Measurements from ENCODE around the gene LUC7L2.

LUC7L2 gene

DNA sequence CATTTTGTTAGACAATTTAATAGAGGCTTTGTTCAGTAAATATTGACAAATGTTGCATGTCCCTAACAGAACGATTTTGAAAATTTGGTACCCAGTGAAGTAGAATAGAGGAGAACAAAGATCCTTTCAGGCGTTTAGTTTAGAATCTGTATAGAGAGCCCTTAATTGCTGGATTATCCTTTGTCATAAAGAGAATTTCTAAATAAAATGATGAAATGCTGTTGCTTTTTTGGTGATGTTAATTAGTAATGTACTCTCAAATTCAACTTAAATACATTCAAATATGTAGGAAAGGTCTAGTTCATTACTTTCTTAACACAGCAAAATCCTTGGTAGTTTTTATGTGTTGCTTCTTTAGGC lies 1.2 kb downstream of the LUC7L2 start:
- Histone ChIP-seq H3K27ac (peak overlapping the region; percentile 21; the same call in 1 of the 2 replicates), H3K9ac (ENCODE audit: insufficient read length) (peak overlapping the region; percentile 90), H3K9me3 (ENCODE audit: low read depth, low read length) (no peaks in the 10 kb centered on the region), H3K4me3 (peak overlapping the region; percentile 99), H3K36me3 (ENCODE audit: insufficient read depth, low read length) (peaks cover 33% of the 10 kb centered on the region)
- TF ChIP-seq EZH2 (IDR thresholded peaks at IDR 0.05) (no peak), POLR2AphosphoS5 (IDR thresholded peaks at IDR 0.05; ENCODE audit: borderline replicate concordance, low read depth, low read length) (no peak), FOXP2 (optimal IDR thresholded peaks at IDR 0.05; ENCODE audit: control extremely low read depth, extremely low read length, insufficient read depth) (no peak)
- no peak for DNase-seq (ENCODE audit: low read depth, low spot score)

DNA sequence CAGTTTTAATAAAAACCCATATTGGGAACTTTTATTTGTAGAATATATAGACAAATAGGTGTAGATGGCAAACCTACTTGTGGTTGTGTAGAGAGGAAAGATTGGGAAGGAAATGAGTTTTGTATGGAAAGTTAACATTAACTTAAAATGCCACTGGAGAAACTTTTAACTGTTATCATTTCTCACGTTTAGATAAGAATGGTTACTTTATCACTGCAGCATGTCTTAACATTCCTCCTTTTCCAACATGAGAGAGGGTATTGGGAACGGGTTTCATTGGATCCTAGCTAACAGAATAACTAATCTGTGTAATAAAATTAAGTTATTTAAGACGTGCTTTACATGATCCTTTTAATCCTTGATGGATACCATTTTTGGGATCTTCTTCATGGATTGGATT lies 1.8 kb downstream of the LUC7L2 start:
- DNase-seq (ENCODE audit: low read depth, low spot score): no peak
- TF ChIP-seq POLR2AphosphoS5 (IDR thresholded peaks at IDR 0.05; ENCODE audit: borderline replicate concordance, low read depth, low read length) (no peak), FOXP2 (optimal IDR thresholded peaks at IDR 0.05; ENCODE audit: control extremely low read depth, extremely low read length, insufficient read depth) (no peak), EZH2 (IDR thresholded peaks at IDR 0.05) (no peak)
- H3K36me3 ChIP-seq (ENCODE audit: insufficient read depth, low read length): peaks cover 37% of the 10 kb centered on the region
- no peaks in the 10 kb centered on the region for H3K9me3 ChIP-seq (ENCODE audit: low read depth, low read length)
- no peak overlapping the region for H3K27ac ChIP-seq
- peak overlapping the region; percentile 99 for H3K4me3 ChIP-seq
- H3K9ac ChIP-seq (ENCODE audit: insufficient read length): peak overlapping the region; percentile 90

DNA sequence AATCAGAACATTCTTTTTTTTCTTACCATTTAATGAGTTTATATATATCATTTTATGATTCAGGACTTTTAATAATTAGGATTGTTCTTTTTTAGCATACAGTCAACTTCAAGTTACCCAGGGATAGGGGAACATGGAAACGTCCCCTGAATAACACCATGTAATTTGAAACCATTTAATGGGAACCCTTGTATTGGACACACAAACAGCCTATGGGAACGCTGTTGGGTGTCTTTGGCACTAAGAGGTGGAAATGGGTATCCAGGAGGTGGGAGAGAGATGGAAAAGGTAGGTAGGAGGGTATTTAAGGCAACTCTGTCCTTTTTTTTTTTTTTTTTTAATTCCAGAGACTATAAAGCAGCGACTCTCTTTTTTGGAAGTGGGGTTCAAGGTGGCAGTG lies 2.6 kb downstream of the LUC7L2 start:
- H3K9me3 ChIP-seq (ENCODE audit: low read depth, low read length): no peaks in the 10 kb centered on the region
- DNase-seq (ENCODE audit: low read depth, low spot score): no peak
- H3K36me3 ChIP-seq (ENCODE audit: insufficient read depth, low read length): peaks cover 40% of the 10 kb centered on the region
- no peak overlapping the region for H3K27ac ChIP-seq
- TF ChIP-seq FOXP2 (optimal IDR thresholded peaks at IDR 0.05; ENCODE audit: control extremely low read depth, extremely low read length, insufficient read depth) (no peak), EZH2 (IDR thresholded peaks at IDR 0.05) (no peak), POLR2AphosphoS5 (IDR thresholded peaks at IDR 0.05; ENCODE audit: borderline replicate concordance, low read depth, low read length) (no peak)
- H3K4me3 ChIP-seq: peak overlapping the region; percentile 99
- peak overlapping the region; percentile 90 for H3K9ac ChIP-seq (ENCODE audit: insufficient read length)

DNA sequence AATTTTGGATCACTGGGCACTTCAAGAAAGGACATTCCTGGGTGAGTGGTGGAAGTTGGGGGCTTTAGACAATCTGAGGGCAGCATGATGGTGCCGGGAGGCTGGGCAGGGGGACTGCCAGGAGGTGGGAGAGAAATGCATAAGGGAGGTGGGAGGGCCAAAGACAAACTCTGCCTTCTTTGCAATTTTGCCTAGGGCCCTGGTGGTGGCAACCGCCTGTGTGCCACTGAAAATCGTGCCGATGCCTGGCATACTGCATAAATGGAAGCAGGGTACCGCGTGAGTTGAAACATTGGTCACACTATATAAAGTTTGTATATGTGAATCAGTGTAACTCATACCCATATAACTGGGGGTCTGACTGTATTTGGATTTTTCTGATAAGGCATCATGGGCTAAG lies 3.3 kb downstream of the LUC7L2 start:
- Histone ChIP-seq H3K36me3 (ENCODE audit: insufficient read depth, low read length) (peaks cover 46% of the 10 kb centered on the region), H3K9ac (ENCODE audit: insufficient read length) (no peak overlapping the region), H3K27ac (no peak overlapping the region), H3K9me3 (ENCODE audit: low read depth, low read length) (no peaks in the 10 kb centered on the region), H3K4me3 (no peak overlapping the region)
- DNase-seq (ENCODE audit: low read depth, low spot score): no peak
- no peak for TF ChIP-seq FOXP2 (optimal IDR thresholded peaks at IDR 0.05; ENCODE audit: control extremely low read depth, extremely low read length, insufficient read depth)
- TF ChIP-seq POLR2AphosphoS5 (IDR thresholded peaks at IDR 0.05; ENCODE audit: borderline replicate concordance, low read depth, low read length): no peak

DNA sequence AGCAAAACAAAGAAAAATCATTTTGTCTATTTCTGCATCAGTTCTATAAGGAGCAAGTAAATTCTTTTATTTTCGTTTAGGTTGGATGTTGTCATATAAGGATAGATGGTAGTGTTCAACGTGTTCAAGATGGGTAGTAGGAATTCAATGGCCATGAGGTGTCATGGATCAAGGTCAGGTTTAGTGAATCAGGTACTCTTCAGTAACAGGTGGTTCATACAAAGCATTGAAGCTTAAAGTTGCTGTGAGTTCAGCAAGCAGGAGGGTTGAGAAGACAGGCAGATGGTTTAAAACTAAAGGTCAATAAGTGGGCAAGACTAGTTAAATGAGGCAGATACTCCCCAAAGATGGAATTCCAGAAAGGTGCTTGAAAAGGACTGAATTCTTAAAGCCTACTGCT lies 5.6 kb downstream of the LUC7L2 start:
- TF ChIP-seq FOXP2 (optimal IDR thresholded peaks at IDR 0.05; ENCODE audit: control extremely low read depth, extremely low read length, insufficient read depth) (no peak), POLR2AphosphoS5 (IDR thresholded peaks at IDR 0.05; ENCODE audit: borderline replicate concordance, low read depth, low read length) (no peak), EZH2 (IDR thresholded peaks at IDR 0.05) (no peak)
- DNase-seq (ENCODE audit: low read depth, low spot score): no peak
- Histone ChIP-seq H3K9me3 (ENCODE audit: low read depth, low read length) (no peaks in the 10 kb centered on the region), H3K4me3 (no peak overlapping the region), H3K36me3 (ENCODE audit: insufficient read depth, low read length) (peaks cover 46% of the 10 kb centered on the region), H3K27ac (no peak overlapping the region), H3K9ac (ENCODE audit: insufficient read length) (no peak overlapping the region)

DNA sequence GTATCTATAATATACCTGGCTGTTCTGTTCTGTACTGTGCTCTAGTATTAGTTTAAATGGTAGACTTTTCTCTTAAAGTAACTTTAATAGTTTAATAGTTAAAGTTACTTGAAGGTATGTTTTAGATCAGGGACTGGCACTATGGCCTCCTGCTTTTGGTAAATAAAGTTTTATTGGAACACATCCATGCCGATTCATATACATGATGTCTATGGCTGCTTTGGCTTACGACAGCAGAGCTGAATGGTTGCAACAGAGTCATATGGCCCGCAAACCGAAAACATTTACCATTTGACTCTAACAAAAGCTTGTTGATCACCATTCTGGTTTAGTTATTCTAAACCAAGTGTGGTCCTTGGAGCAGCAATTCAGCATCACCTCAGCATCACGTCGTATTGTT lies 6.7 kb downstream of the LUC7L2 start:
- no peak overlapping the region for H3K9ac ChIP-seq (ENCODE audit: insufficient read length)

DNA sequence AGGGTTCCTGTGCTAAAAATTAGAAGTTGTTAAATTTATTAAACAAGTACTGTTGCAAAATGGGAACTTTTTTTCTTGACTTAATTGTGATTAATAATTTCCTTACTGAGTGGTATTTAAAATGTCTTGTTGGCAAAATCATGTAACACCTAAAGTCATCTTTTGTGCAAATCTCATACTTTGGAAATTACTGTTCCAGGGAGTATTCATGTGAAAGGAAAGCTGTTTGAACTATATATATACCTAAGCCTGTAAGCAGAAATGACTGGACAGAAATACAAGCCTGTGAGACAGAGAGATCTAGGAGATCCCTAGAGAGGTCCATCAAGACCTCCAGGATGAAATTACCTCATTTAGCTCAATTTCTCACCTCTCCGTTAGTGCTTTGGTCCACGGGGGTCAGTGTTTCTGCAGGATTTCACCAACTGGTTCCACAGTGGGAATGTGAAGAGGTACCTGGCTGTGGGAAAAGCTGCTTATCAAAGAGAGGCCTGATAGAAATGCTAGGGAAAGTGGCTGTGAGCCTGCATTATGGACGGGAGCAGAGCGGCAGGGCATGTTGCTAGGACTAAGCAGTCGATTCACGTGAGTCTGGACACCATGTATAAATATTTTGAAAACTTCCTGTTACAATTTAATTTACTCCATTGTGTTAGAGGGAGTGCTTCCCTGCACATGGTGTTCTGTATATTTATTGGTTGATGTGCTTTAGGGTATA lies 7.9 kb downstream of the LUC7L2 start:
- Histone ChIP-seq H3K4me3 (no peak overlapping the region), H3K9ac (ENCODE audit: insufficient read length) (no peak overlapping the region), H3K9me3 (ENCODE audit: low read depth, low read length) (no peaks in the 10 kb centered on the region), H3K27ac (no peak overlapping the region), H3K36me3 (ENCODE audit: insufficient read depth, low read length) (peaks cover 38% of the 10 kb centered on the region)
- no peak for TF ChIP-seq EZH2 (IDR thresholded peaks at IDR 0.05)
- no peak for TF ChIP-seq FOXP2 (optimal IDR thresholded peaks at IDR 0.05; ENCODE audit: control extremely low read depth, extremely low read length, insufficient read depth)
- no peak for TF ChIP-seq POLR2AphosphoS5 (IDR thresholded peaks at IDR 0.05; ENCODE audit: borderline replicate concordance, low read depth, low read length)
- no peak for DNase-seq (ENCODE audit: low read depth, low spot score)

More for the DNA sequence above, 6.7 kb downstream of the LUC7L2 start:
- H3K27ac ChIP-seq: no peak overlapping the region
- H3K4me3 ChIP-seq: no peak overlapping the region
- H3K36me3 ChIP-seq (ENCODE audit: insufficient read depth, low read length): peaks cover 46% of the 10 kb centered on the region
- TF ChIP-seq EZH2 (IDR thresholded peaks at IDR 0.05): no peak
- no peak for TF ChIP-seq FOXP2 (optimal IDR thresholded peaks at IDR 0.05; ENCODE audit: control extremely low read depth, extremely low read length, insufficient read depth)
- no peak for TF ChIP-seq POLR2AphosphoS5 (IDR thresholded peaks at IDR 0.05; ENCODE audit: borderline replicate concordance, low read depth, low read length)
- no peak for DNase-seq (ENCODE audit: low read depth, low spot score)
- H3K9me3 ChIP-seq (ENCODE audit: low read depth, low read length): no peaks in the 10 kb centered on the region

DNA sequence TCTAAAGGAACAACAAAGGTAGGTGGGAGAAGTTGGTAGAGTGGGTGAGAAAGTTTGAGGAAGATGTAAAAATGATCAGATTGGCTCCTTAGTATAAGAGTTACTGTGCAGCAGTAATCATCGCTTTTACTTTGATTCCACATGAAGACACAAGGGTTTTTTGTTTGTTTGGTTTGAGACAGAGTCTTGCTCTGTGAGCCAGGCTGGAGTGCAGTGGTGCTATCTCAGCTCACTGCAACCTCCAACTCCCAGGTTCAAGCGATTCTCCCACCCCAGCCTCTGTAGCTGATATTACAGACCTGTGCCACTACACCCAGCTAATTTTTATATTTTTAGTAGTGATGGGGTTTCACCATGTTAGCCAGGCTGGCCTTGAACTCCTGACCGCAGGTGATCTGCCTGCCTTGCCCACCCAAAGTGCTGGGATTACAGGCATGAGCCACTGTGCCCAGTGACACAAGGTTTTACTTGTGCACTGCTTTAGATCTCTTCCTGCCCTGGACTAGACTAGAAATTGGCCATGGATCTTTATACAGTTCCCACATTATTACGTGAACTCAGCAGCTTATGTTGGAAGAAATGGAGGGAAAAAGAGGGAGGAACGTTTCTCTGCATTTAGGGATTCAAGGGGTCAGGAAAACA lies 10.7 kb downstream of the LUC7L2 start:
- Histone ChIP-seq H3K9ac (ENCODE audit: insufficient read length) (no peak overlapping the region), H3K36me3 (ENCODE audit: insufficient read depth, low read length) (peaks cover 29% of the 10 kb centered on the region), H3K9me3 (ENCODE audit: low read depth, low read length) (no peaks in the 10 kb centered on the region), H3K4me3 (no peak overlapping the region), H3K27ac (no peak overlapping the region)
- no peak for TF ChIP-seq EZH2 (IDR thresholded peaks at IDR 0.05)
- TF ChIP-seq FOXP2 (optimal IDR thresholded peaks at IDR 0.05; ENCODE audit: control extremely low read depth, extremely low read length, insufficient read depth): no peak
- no peak for TF ChIP-seq POLR2AphosphoS5 (IDR thresholded peaks at IDR 0.05; ENCODE audit: borderline replicate concordance, low read depth, low read length)
- no peak for DNase-seq (ENCODE audit: low read depth, low spot score)
